Vein endothelial cell (primary cell): ENCODE results near the gene LTB4R2. TPM values are rescaled to one million over a fixed set of nuclear protein-coding genes. Genes with fewer than 3 reads are reported as not detected.

Experiments used
- small RNA-seq: library from RNA; depleted of rRNA; stranded (forward); fragments of <200 nt; gene quantifications from one replicate; pipeline ENCODE3, GENCODE V24; 2012
- total RNA-seq: library from RNA; depleted of rRNA; stranded (reverse); fragments of >200 nt; gene quantifications from 2 replicates; pipeline ENCODE4 v1.2.3, GENCODE V29; 2012

Gene LTB4R2
- 6.5 and 10.6 TPM in 2 replicates for total RNA-seq

GRCh38 chr14:24309538-24310264, at the start of gene LTB4R2:
TSS of gene LTB4R2 (plus strand) at chr14:24310140. CDS start at chr14:24310665, 525 bp downstream.

GRCh38 chr14:24262821-24263733, 46.9 kb upstream of the LTB4R2 start, which contains the start of gene TGM1:
TSS of gene TGM1 (minus strand) at chr14:24263177. CDS start at chr14:24262352, 825 bp downstream.

GRCh38 chr14:24271134-24271833, 38.7 kb upstream of the LTB4R2 start, which contains the start of gene RABGGTA:
TSS of gene RABGGTA (minus strand) at chr14:24271597. CDS start at chr14:24271115, 482 bp downstream.

GRCh38 chr14:24299255-24300191, 10.4 kb upstream of the LTB4R2 start, which contains the start of the genes DHRS1 and NOP9:
TSS of gene DHRS1 (minus strand) at chr14:24299780. CDS start at chr14:24299106, 674 bp downstream.
TSS of gene NOP9 (plus strand) at chr14:24299850. CDS start at chr14:24299955, 105 bp downstream.

GRCh38 chr14:24307575-24308341, 2.2 kb upstream of the LTB4R2 start, which contains the start of gene CIDEB:
TSS of gene CIDEB (minus strand) at chr14:24307977. CDS start at chr14:24307858, 119 bp downstream.

GRCh38 chr14:24310646-24311604, 985 bp downstream of the LTB4R2 start, which contains the start of gene LTB4R:
TSS of gene LTB4R (plus strand) at chr14:24311502. CDS start at chr14:24315652, 4,150 bp downstream.

GRCh38 chr14:24334431-24335291, 24.7 kb downstream of the LTB4R2 start, which contains the start of gene ADCY4:
TSS of gene ADCY4 (minus strand) at chr14:24335071. CDS start at chr14:24334652, 419 bp downstream.

GRCh38 chr14:24339284-24340151, 29.6 kb downstream of the LTB4R2 start, which contains the start of gene RIPK3:
TSS of gene RIPK3 (minus strand) at chr14:24339991. CDS start at chr14:24339826, 165 bp downstream.

Small RNA genes lying within 50 kb of the gene (small RNA-seq; reads per million reads assigned to genes)
- gene RF00026, result not detected

Other genes with a start within 250 kb of the LTB4R2 start
- not detected in 2 replicates for gene CPNE6, start 238.6 kb upstream of the LTB4R2 start, total RNA-seq
- gene PCK2, start 215.8 kb upstream of the LTB4R2 start, total RNA-seq, result 3.0 and 8.5 TPM in 2 replicates
- 47.0 and 51.9 TPM in 2 replicates for gene DCAF11, start 195.4 kb upstream of the LTB4R2 start, total RNA-seq
- gene NRL, start 195.2 kb upstream of the LTB4R2 start, total RNA-seq, result 0.98 and 1.1 TPM in 2 replicates
- gene FITM1, start 179.5 kb upstream of the LTB4R2 start, total RNA-seq, result 0.65 TPM in 1 of 2 replicates, not detected in the other
- 68.6 and 101 TPM in 2 replicates for gene PSME1, start 173.9 kb upstream of the LTB4R2 start, total RNA-seq
- 8.5 and 16.3 TPM in 2 replicates for gene EMC9, start 168.5 kb upstream of the LTB4R2 start, total RNA-seq
- gene PSME2, start 163.5 kb upstream of the LTB4R2 start, total RNA-seq, result 54.7 and 62.1 TPM in 2 replicates
- 48.3 and 60.3 TPM in 2 replicates for gene RNF31, start 162.6 kb upstream of the LTB4R2 start, total RNA-seq
- 31.0 and 35.6 TPM in 2 replicates for gene IRF9, start 148.9 kb upstream of the LTB4R2 start, total RNA-seq
- gene REC8, start 138.1 kb upstream of the LTB4R2 start, total RNA-seq, result 1.3 and 4.1 TPM in 2 replicates
- gene IPO4, start 121.3 kb upstream of the LTB4R2 start, total RNA-seq, result 51.3 and 58.8 TPM in 2 replicates
- 53.6 and 62.3 TPM in 2 replicates for gene TM9SF1, start 114.7 kb upstream of the LTB4R2 start, total RNA-seq
- 0.10 TPM in 1 of 2 replicates, not detected in the other for gene TSSK4, start 104.4 kb upstream of the LTB4R2 start, total RNA-seq
- gene CHMP4A, start 96.7 kb upstream of the LTB4R2 start, total RNA-seq, result 25.6 and 33.3 TPM in 2 replicates
- gene MDP1, start 94.1 kb upstream of the LTB4R2 start, total RNA-seq, result 9.1 TPM in 2 replicates
- gene NEDD8, start 77.8 kb upstream of the LTB4R2 start, total RNA-seq, result 128 and 131 TPM in 2 replicates
- gene GMPR2, start 77.2 kb upstream of the LTB4R2 start, total RNA-seq, result 67.4 and 69.9 TPM in 2 replicates
- 55.5 and 59.4 TPM in 2 replicates for gene TINF2, start 67.5 kb upstream of the LTB4R2 start, total RNA-seq
- gene TGM1, start 47.0 kb upstream of the LTB4R2 start, total RNA-seq, result 0.98 and 1.8 TPM in 2 replicates
- gene RABGGTA, start 38.5 kb upstream of the LTB4R2 start, total RNA-seq, result 35.1 and 45.1 TPM in 2 replicates
- 12.4 and 21.6 TPM in 2 replicates for gene DHRS1, start 10.4 kb upstream of the LTB4R2 start, total RNA-seq
- 32.3 and 34.9 TPM in 2 replicates for gene NOP9, start 10.3 kb upstream of the LTB4R2 start, total RNA-seq
- gene CIDEB, start 2.2 kb upstream of the LTB4R2 start, total RNA-seq, result 1.6 and 3.0 TPM in 2 replicates
- 2.9 and 3.2 TPM in 2 replicates for gene LTB4R, start 1.4 kb downstream of the LTB4R2 start, total RNA-seq
- 55.1 and 90.2 TPM in 2 replicates for gene ADCY4, start 24.9 kb downstream of the LTB4R2 start, total RNA-seq
- 4.2 and 4.9 TPM in 2 replicates for gene RIPK3, start 29.9 kb downstream of the LTB4R2 start, total RNA-seq
- gene NFATC4, start 58.0 kb downstream of the LTB4R2 start, total RNA-seq, result 11.4 and 20.0 TPM in 2 replicates
- 14.6 and 28.7 TPM in 2 replicates for gene NYNRIN, start 88.9 kb downstream of the LTB4R2 start, total RNA-seq
- 1.2 and 1.3 TPM in 2 replicates for gene CBLN3, start 119.5 kb downstream of the LTB4R2 start, total RNA-seq
- gene KHNYN, start 119.8 kb downstream of the LTB4R2 start, total RNA-seq, result 46.6 and 61.7 TPM in 2 replicates
- gene SDR39U1, start 132.6 kb downstream of the LTB4R2 start, total RNA-seq, result 15.0 and 15.8 TPM in 2 replicates
- gene CMA1, start 198.1 kb downstream of the LTB4R2 start, total RNA-seq, result not detected in 2 replicates